Tibial artery (tissue), 4 donors: ENCODE measurements around the gene GSTM4.
A peak's percentile ranks its signal among the peaks of the same experiment; 100 is the strongest.

Experiments
- DNase-seq, 2 donors: peaks; one replicate each; pipeline ENCODE4 v3.0.0-alpha.2; 2019
- H3K27ac ChIP-seq, 2 donors: fragments of 200-600 bp; sonication (generic) in 1 of 2; 1 replicate in 1 of 2; 2 replicates in 1 of 2; pipeline ENCODE4 v1.5.1; 2018 to 2019; ENCODE audit warnings: mild to moderate bottlenecking in 1 of 2
- H3K27me3 ChIP-seq, 2 donors: fragments of 200-600 bp; sonication (generic) in 1 of 2; one replicate each; pipeline versions ENCODE4 v1.5.1 to v1.6.0; 2016 to 2019
- H3K36me3 ChIP-seq, 3 donors: fragments of 200-600 bp; sonication (generic) in 2 of 3; one replicate each; pipeline ENCODE4 v1.5.1; 2016 to 2019; ENCODE audit warnings: mild to moderate bottlenecking in 2 of 3
- H3K4me1 ChIP-seq, 4 donors: fragments of 200-600 bp; sonication (generic) in 2 of 4; 1 replicate in 3 of 4; 2 replicates in 1 of 4; pipeline ENCODE4 v1.5.1; 2016 to 2019
- H3K4me3 ChIP-seq, 2 donors: fragments of 200-600 bp; sonication (generic) in 1 of 2; 1 replicate in 1 of 2; 2 replicates in 1 of 2; pipeline ENCODE4 v1.5.1; 2018 to 2019; ENCODE audit warnings: mild to moderate bottlenecking in 2 of 2
- H3K9me3 ChIP-seq, 3 donors: fragments of 200-600 bp; sonication (generic) in 1 of 3; one replicate each; pipeline ENCODE4 v1.5.1; 2016 to 2019
- intact Hi-C: fragments of 100-400 bp; cut with DNase I; formaldehyde crosslinking; loops from one replicate; pipeline ENCODE4 v1.15.0; 2023; ENCODE audit warnings: low total_unique reads
- TF ChIP-seq, protein P1 (sequence below), 2 experiments: fragments of 200-600 bp in 1 of 2; fragments of 450-650 bp in 1 of 2; IDR thresholded peaks; one replicate each; pipeline ENCODE4 v1.5.1; 2017 to 2019; ENCODE audit warnings: antibody characterized with exemption in 2 of 2, mild to moderate bottlenecking in 1 of 2, moderate library complexity in 1 of 2

Gene GSTM4

DNA sequence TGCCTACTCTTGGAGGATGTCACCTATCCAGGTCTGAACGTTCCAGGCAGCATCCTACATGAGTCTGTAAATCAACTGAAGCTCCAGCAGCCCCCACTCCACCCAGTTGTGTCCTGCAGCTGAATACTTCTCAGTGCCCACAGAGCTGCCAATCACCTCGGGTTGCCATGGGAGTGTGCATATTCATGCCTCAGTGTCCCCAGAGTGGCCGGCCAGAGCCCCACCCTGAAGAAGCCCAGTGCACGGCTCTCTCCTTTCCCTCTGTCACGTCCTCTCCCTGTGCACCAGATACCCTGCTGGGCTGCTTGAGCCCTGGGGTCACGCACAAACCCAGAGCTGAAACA, 16.1 kb upstream of the GSTM4 start:
- H3K4me1 ChIP-seq = peaks cover 0 to 17% (median 6%) of the 10 kb centered on the region in 4 donors
- intact Hi-C loops = loop anchor here (5.0 kb wide), 3 partner anchors 47 to 342 kb away; partner anchors contain the start of genes AHCYL1 and GSTM1
- H3K27me3 ChIP-seq = no peaks in the 10 kb centered on the region
- no peaks in the 10 kb centered on the region for H3K9me3 ChIP-seq
- H3K27ac ChIP-seq = no peak overlapping the region
- no peak overlapping the region for H3K4me3 ChIP-seq
- no peaks in the 10 kb centered on the region for H3K36me3 ChIP-seq
- TF ChIP-seq, protein P1, sequence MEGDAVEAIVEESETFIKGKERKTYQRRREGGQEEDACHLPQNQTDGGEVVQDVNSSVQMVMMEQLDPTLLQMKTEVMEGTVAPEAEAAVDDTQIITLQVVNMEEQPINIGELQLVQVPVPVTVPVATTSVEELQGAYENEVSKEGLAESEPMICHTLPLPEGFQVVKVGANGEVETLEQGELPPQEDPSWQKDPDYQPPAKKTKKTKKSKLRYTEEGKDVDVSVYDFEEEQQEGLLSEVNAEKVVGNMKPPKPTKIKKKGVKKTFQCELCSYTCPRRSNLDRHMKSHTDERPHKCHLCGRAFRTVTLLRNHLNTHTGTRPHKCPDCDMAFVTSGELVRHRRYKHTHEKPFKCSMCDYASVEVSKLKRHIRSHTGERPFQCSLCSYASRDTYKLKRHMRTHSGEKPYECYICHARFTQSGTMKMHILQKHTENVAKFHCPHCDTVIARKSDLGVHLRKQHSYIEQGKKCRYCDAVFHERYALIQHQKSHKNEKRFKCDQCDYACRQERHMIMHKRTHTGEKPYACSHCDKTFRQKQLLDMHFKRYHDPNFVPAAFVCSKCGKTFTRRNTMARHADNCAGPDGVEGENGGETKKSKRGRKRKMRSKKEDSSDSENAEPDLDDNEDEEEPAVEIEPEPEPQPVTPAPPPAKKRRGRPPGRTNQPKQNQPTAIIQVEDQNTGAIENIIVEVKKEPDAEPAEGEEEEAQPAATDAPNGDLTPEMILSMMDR (IDR thresholded peaks at IDR 0.05) = no peak
- DNase-seq = peak in 1 of 2 donors; percentile 47

DNA sequence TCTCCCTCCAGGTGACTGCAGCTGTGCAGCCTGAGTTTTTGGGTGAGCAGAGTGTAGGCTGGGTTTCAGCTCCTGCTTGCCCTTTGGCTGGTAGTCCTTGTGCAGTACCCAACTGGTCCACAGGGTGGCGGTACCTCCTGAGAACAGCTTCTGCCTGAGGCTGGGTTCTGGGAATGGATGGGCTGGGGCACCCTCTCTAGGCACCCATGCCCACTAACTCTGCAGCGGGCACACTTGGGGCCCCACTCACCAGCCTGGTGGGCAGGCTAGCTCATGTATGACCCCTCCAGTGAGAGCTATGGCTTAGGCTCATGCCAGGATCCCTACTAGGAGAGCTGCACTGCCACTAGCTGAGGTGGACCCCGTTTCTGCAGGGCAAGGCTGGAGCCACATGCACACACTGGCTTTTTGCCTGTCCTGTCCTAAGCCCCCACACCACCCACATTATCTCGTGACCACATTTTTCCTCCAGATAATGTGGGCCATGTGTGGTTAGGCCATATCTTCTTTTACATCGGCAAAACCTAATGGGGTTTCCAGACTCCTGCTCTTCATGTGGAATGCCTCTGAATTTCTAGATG, 15.5 kb upstream of the GSTM4 start:
- Histone ChIP-seq H3K4me1 (peaks cover 0 to 17% (median 6%) of the 10 kb centered on the region in 4 donors), H3K9me3 (no peaks in the 10 kb centered on the region), H3K27ac (no peak overlapping the region), H3K4me3 (no peak overlapping the region), H3K27me3 (no peaks in the 10 kb centered on the region), H3K36me3 (no peaks in the 10 kb centered on the region)
- TF ChIP-seq, protein P1 (IDR thresholded peaks at IDR 0.05) = peak; percentile 89 to 93
- intact Hi-C loops = loop anchor here (5.0 kb wide), 2 partner anchors 47 to 132 kb away; partner anchors contain the start of gene GSTM1
- DNase-seq = peak; percentile 85 to 89

DNA sequence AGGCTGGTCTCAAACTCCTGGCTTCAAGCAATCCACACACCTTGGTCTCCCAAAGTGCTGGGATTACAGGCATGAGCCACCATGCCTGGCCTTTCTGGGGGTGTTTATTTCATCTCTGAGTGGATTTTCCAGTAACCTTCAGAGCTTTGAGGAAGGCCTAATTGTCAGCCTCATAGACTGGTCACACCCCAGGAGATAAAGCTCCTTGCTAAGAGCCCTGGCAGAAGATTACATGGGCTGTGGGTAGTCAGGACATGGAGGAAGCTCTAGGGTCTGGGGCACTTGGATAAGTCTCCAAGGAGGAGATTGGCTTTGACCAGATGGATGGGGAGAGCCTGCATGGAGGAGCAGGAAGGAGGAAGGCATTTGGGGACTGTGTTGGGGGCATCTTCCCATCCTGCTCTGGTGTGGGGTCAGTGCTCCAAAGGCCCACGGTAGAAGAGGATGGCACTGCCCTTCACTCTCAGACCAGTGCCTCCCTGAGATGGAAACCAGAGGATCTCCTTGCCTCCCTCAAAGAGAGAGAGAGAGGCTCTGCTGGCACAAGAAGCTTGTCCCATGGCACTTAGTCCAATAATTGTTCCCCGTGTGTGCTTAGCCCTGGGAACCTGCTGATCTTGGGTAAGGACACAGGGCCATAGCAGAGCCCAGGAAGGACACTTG, 14.7 kb upstream of the GSTM4 start:
- Histone ChIP-seq H3K36me3 (no peaks in the 10 kb centered on the region), H3K27ac (no peak overlapping the region), H3K4me1 (peaks cover 0 to 14% (median 6%) of the 10 kb centered on the region in 4 donors), H3K27me3 (no peaks in the 10 kb centered on the region), H3K4me3 (no peak overlapping the region), H3K9me3 (no peaks in the 10 kb centered on the region)
- DNase-seq = peak in 1 of 2 donors; percentile 52
- intact Hi-C loops = loop anchor here (5.0 kb wide), 2 partner anchors 46 to 131 kb away; partner anchors contain the start of gene GSTM1
- TF ChIP-seq, protein P1 (IDR thresholded peaks at IDR 0.05) = no peak

DNA sequence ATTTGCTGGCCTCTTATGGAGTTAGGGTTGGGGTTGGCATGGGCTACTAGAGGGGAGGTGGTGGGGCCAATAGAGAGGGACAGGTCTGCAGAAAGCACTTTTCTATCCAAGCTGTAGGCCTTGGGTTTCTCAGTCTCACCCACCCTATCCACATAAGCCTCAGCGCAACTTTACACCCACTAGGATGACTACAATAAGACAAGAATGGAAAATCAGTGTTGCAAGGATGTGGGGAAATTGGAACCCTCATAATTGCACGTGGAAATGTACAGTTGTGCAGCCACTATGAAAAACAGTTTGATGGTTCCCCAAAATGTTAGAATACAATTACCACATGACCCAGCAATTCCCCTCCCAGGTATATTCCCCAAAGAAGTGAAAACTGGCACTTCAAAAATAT, 14.0 kb upstream of the GSTM4 start:
- peaks cover 0 to 9% (median 6%) of the 10 kb centered on the region in 4 donors for H3K4me1 ChIP-seq
- H3K36me3 ChIP-seq = no peaks in the 10 kb centered on the region
- intact Hi-C loops = loop anchor here (5.0 kb wide), 2 partner anchors 45 to 130 kb away; partner anchors contain the start of gene GSTM1
- H3K27ac ChIP-seq = no peak overlapping the region
- no peak overlapping the region for H3K4me3 ChIP-seq
- no peaks in the 10 kb centered on the region for H3K9me3 ChIP-seq
- DNase-seq = no peak
- H3K27me3 ChIP-seq = no peaks in the 10 kb centered on the region
- TF ChIP-seq, protein P1 (IDR thresholded peaks at IDR 0.05) = no peak

DNA sequence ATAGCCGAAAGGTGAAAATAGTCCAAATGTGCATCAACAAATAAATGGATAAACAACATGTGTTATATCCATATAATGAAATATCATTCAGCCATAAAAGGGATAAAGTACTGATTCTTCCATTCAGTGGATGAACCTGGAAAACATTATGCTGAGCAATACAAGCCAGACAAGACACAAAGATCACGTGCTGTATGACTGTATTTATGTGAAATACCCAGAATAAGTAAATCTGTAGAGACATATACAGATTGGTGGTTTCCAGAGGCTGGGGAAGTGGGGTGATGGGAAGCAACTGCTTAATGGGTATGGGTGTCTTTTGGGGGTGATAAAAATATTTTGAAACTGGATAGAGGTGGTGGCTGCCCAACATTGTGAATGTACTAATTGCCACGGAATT, 13.3 kb upstream of the GSTM4 start:
- H3K36me3 ChIP-seq = no peaks in the 10 kb centered on the region
- H3K27ac ChIP-seq = no peak overlapping the region
- no peak overlapping the region for H3K4me3 ChIP-seq
- intact Hi-C loops = loop anchor here (5.0 kb wide), 2 partner anchors 45 to 130 kb away; partner anchors contain the start of gene GSTM1
- TF ChIP-seq, protein P1 (IDR thresholded peaks at IDR 0.05) = no peak
- H3K27me3 ChIP-seq = no peaks in the 10 kb centered on the region
- H3K4me1 ChIP-seq = peaks cover 0 to 9% (median 6%) of the 10 kb centered on the region in 4 donors
- H3K9me3 ChIP-seq = no peaks in the 10 kb centered on the region
- DNase-seq = peak in 1 of 2 donors; percentile 12
